ENCODE data around the gene AFAP1L1. TPM values are rescaled to one million over a fixed set of nuclear protein-coding genes. Genes with fewer than 3 reads are reported as not detected.

The AFAP1L1 gene
- total and polyA plus RNA-seq, 4 donors, result 2.1 to 11.6 (median 4.0) TPM

- no peaks in the 10 kb centered on the region for H3K27me3 ChIP-seq (ENCODE audit: control insufficient read depth in 4 of 4, insufficient read depth in 4 of 4, low read length in 3 of 4)
- H3K36me3 ChIP-seq (ENCODE audit: control insufficient read depth in 4 of 4, insufficient read depth in 3 of 4, low read depth in 1 of 4, low read length in 3 of 4), result peaks cover 13 to 91% (median 70%) of the 10 kb centered on the region in 4 donors
- DNase-seq (ENCODE audit: low spot score), result no peak
- H3K9me3 ChIP-seq (ENCODE audit: control insufficient read depth in 4 of 4, low read length in 3 of 4), result no peaks in the 10 kb centered on the region
- no peak overlapping the region for H3K9ac ChIP-seq (ENCODE audit: low read depth in 1 of 2, low read length in 2 of 2)
- WGBS, result 94% methylated on average over 4 of the region's 4 CpGs
- no peaks in the 10 kb centered on the region for H3K4me1 ChIP-seq (ENCODE audit: control insufficient read depth in 4 of 4, insufficient read depth in 4 of 4, low read length in 3 of 4)
- H3K27ac ChIP-seq (ENCODE audit: low read depth in 1 of 2, low read length in 2 of 2), result no peak overlapping the region
- TF ChIP-seq EGR1 (IDR thresholded peaks at IDR 0.05; ENCODE audit: low read depth in 2 of 2) (no peak), HNF4G (IDR thresholded peaks at IDR 0.05) (no peak)
- no peak overlapping the region for H3K4me3 ChIP-seq (ENCODE audit: low read depth in 1 of 3, low read length in 3 of 3)
These were observed 24.8 kb upstream of the AFAP1L1 start for GRCh38 chr5:149246906-149247305.

GRCh38 chr5:149247726-149248125, 23.9 kb upstream of the AFAP1L1 start:
- TF ChIP-seq JUND (IDR thresholded peaks at IDR 0.05) (no peak), HNF4G (IDR thresholded peaks at IDR 0.05) (no peak), REST (IDR thresholded peaks at IDR 0.05) (no peak), FOXA1 (IDR thresholded peaks at IDR 0.05) (no peak), TAF1 (conservative IDR thresholded peaks at IDR 0.05) (no peak), GABPA (IDR thresholded peaks at IDR 0.05 in 1 of 2, conservative IDR thresholded peaks at IDR 0.05 in 1 of 2) (no peak), NR2F2 (IDR thresholded peaks at IDR 0.05) (no peak), EGR1 (IDR thresholded peaks at IDR 0.05; ENCODE audit: low read depth in 2 of 2) (no peak), SP1 (IDR thresholded peaks at IDR 0.05) (no peak), ATF3 (IDR thresholded peaks at IDR 0.05) (no peak)

GRCh38 chr5:149251546-149251945, 20.1 kb upstream of the AFAP1L1 start:
- no peak overlapping the region for H3K27ac ChIP-seq (ENCODE audit: low read depth in 1 of 2, low read length in 2 of 2)
- H3K9ac ChIP-seq (ENCODE audit: low read depth in 1 of 2, low read length in 2 of 2), result no peak overlapping the region
- no peaks in the 10 kb centered on the region for H3K4me1 ChIP-seq (ENCODE audit: control insufficient read depth in 4 of 4, insufficient read depth in 4 of 4, low read length in 3 of 4)
- H3K27me3 ChIP-seq (ENCODE audit: control insufficient read depth in 4 of 4, insufficient read depth in 4 of 4, low read length in 3 of 4), result no peaks in the 10 kb centered on the region
- TF ChIP-seq SP1 (IDR thresholded peaks at IDR 0.05) (no peak), FOXA2 (IDR thresholded peaks at IDR 0.05) (no peak), YY1 (IDR thresholded peaks at IDR 0.05) (no peak)
- no peak for DNase-seq (ENCODE audit: low spot score)
- no peak overlapping the region for H3K4me3 ChIP-seq (ENCODE audit: low read depth in 1 of 3, low read length in 3 of 3)
- 85% methylated on average over 4 of the region's 4 CpGs for WGBS
- no peaks in the 10 kb centered on the region for H3K9me3 ChIP-seq (ENCODE audit: control insufficient read depth in 4 of 4, low read length in 3 of 4)
- peaks cover 8 to 84% (median 61%) of the 10 kb centered on the region in 4 donors for H3K36me3 ChIP-seq (ENCODE audit: control insufficient read depth in 4 of 4, insufficient read depth in 3 of 4, low read depth in 1 of 4, low read length in 3 of 4)

More at GRCh38 chr5:149247726-149248125, 23.9 kb upstream of the AFAP1L1 start:
- Histone ChIP-seq H3K4me1 (ENCODE audit: control insufficient read depth in 4 of 4, insufficient read depth in 4 of 4, low read length in 3 of 4) (no peaks in the 10 kb centered on the region), H3K36me3 (ENCODE audit: control insufficient read depth in 4 of 4, insufficient read depth in 3 of 4, low read depth in 1 of 4, low read length in 3 of 4) (peaks cover 15 to 91% (median 75%) of the 10 kb centered on the region in 4 donors), H3K27me3 (ENCODE audit: control insufficient read depth in 4 of 4, insufficient read depth in 4 of 4, low read length in 3 of 4) (no peaks in the 10 kb centered on the region), H3K4me3 (ENCODE audit: low read depth in 1 of 3, low read length in 3 of 3) (no peak overlapping the region), H3K9ac (ENCODE audit: low read depth in 1 of 2, low read length in 2 of 2) (no peak overlapping the region), H3K9me3 (ENCODE audit: control insufficient read depth in 4 of 4, low read length in 3 of 4) (no peaks in the 10 kb centered on the region), H3K27ac (ENCODE audit: low read depth in 1 of 2, low read length in 2 of 2) (no peak overlapping the region)
- WGBS, result 95% methylated on average over 8 of the region's 8 CpGs
- DNase-seq (ENCODE audit: low spot score), result no peak

Data from liver (tissue), 9 donors.